Neuronal stem cell (in vitro differentiated cells): ENCODE data around the gene GRAMD2A.

ENCODE experiments used
- DNase-seq: peaks from one replicate; pipeline ENCODE4 v3.0.0-alpha.2; 2013; ENCODE audit warnings: low spot score
- H2AFZ ChIP-seq: one replicate; pipeline ENCODE4 v1.6.1; 2013; ENCODE audit warnings: mild to moderate bottlenecking, low read length, inconsistent platforms
- H2AK5ac ChIP-seq: 2 replicates; pipeline ENCODE4 v1.6.1; 2013; ENCODE audit warnings: low read depth, mild to moderate bottlenecking, inconsistent platforms, low read length, moderate library complexity, mixed read lengths
- H2BK120ac ChIP-seq: 2 replicates; pipeline ENCODE4 v1.6.1; 2013; ENCODE audit warnings: low read depth, mild to moderate bottlenecking, inconsistent platforms, low read length, moderate library complexity, mixed read lengths
- H2BK12ac ChIP-seq: one replicate; pipeline ENCODE4 v1.6.1; 2013; ENCODE audit warnings: low read length, inconsistent platforms
- H2BK15ac ChIP-seq: 2 replicates; pipeline ENCODE4 v1.6.1; 2013; ENCODE audit warnings: mild to moderate bottlenecking, low read length, inconsistent platforms, mixed read lengths
- H2BK5ac ChIP-seq: one replicate; pipeline ENCODE4 v1.6.1; 2013; ENCODE audit warnings: inconsistent platforms, mild to moderate bottlenecking, low read length, moderate library complexity
- H3K14ac ChIP-seq: one replicate; pipeline ENCODE4 v1.6.1; 2013; ENCODE audit warnings: low read length, inconsistent platforms
- H3K18ac ChIP-seq: 2 replicates; pipeline ENCODE4 v1.6.1; 2013; ENCODE audit warnings: low read length, inconsistent platforms
- H3K23ac ChIP-seq: 2 replicates; pipeline ENCODE4 v1.6.1; 2013; ENCODE audit warnings: low read depth, mild to moderate bottlenecking, mixed read lengths, low read length, inconsistent platforms; ENCODE audit not compliant: poor library complexity
- H3K27ac ChIP-seq: replicated peaks from 3 replicates; pipeline ENCODE4 v1.5.1; 2013; ENCODE audit warnings: low read length, inconsistent platforms
- H3K27me3 ChIP-seq, 3 experiments: 2 replicates each; pipeline ENCODE4 v1.6.1; 2013; ENCODE audit warnings: low read length in 3 of 3, mild to moderate bottlenecking in 2 of 3, inconsistent platforms in 1 of 3, low read depth in 1 of 3, mixed read lengths in 1 of 3, moderate library complexity in 1 of 3; ENCODE audit not compliant: control insufficient read depth in 3 of 3, insufficient read depth in 3 of 3
- H3K36me3 ChIP-seq, 2 donors: replicated peaks in 1 of 2; 2 replicates each; pipeline ENCODE4 v1.6.1; 2013; ENCODE audit warnings: low read length in 2 of 2; ENCODE audit not compliant: control insufficient read depth in 2 of 2, insufficient read depth in 2 of 2
- H3K4ac ChIP-seq: 2 replicates; pipeline ENCODE4 v1.6.1; 2013; ENCODE audit warnings: inconsistent platforms, mild to moderate bottlenecking, low read length, moderate library complexity
- H3K4me1 ChIP-seq, 2 donors: 1 replicate in 1 of 2; 2 replicates in 1 of 2; pipeline ENCODE4 v1.6.1; 2013; ENCODE audit warnings: low read length in 2 of 2, low read depth in 1 of 2; ENCODE audit not compliant: control insufficient read depth in 2 of 2, insufficient read depth in 1 of 2
- H3K4me2 ChIP-seq: one replicate; pipeline ENCODE4 v1.6.1; 2013; ENCODE audit warnings: mild to moderate bottlenecking, low read length, inconsistent platforms; ENCODE audit not compliant: insufficient read depth, poor library complexity, severe bottlenecking
- H3K4me3 ChIP-seq, 2 donors: 2 replicates each; pipeline ENCODE4 v1.5.1; 2013; ENCODE audit warnings: low read length in 2 of 2, mild to moderate bottlenecking in 2 of 2, inconsistent platforms in 1 of 2, moderate library complexity in 1 of 2
- H3K79me1 ChIP-seq: one replicate; pipeline ENCODE4 v1.6.1; 2013; ENCODE audit warnings: low read depth, mild to moderate bottlenecking, inconsistent platforms, low read length, moderate library complexity
- H3K9ac ChIP-seq: one replicate; pipeline ENCODE4 v1.6.1; 2013; ENCODE audit warnings: mild to moderate bottlenecking, low read depth, low read length, inconsistent platforms; ENCODE audit not compliant: poor library complexity
- H3K9me3 ChIP-seq, 2 donors: replicated peaks in 1 of 2; 2 replicates each; pipeline versions ENCODE3 to v1.6.1; 2013; ENCODE audit warnings: low read length in 2 of 2, mild to moderate bottlenecking in 2 of 2, inconsistent platforms in 1 of 2, low read depth in 1 of 2, mixed read lengths in 1 of 2, moderate library complexity in 1 of 2; ENCODE audit not compliant: control insufficient read depth in 2 of 2, insufficient read depth in 1 of 2
- H4K8ac ChIP-seq: one replicate; pipeline ENCODE4 v1.6.1; 2013; ENCODE audit warnings: low read depth, mild to moderate bottlenecking, inconsistent platforms, low read length, moderate library complexity
- H4K91ac ChIP-seq: one replicate; pipeline ENCODE4 v1.6.1; 2013; ENCODE audit warnings: low read length, low read depth, mild to moderate bottlenecking, inconsistent platforms; ENCODE audit not compliant: poor library complexity
- WGBS, 2 donors: extraction: QIAGEN DNeasy Blood & Tissue Kit; methylation state at CpG; one replicate each; pipeline ENCODE4 v1.1.7; 2013; ENCODE audit warnings: missing lambda C conversion rate in 2 of 2, mixed read lengths in 1 of 2; ENCODE audit not compliant: insufficient read length in 2 of 2, insufficient replicate concordance in 1 of 2; ENCODE audit errors: extremely low coverage in 2 of 2; 5-methylcytosine and 5-hydroxymethylcytosine counted together

Gene GRAMD2A

DNA sequence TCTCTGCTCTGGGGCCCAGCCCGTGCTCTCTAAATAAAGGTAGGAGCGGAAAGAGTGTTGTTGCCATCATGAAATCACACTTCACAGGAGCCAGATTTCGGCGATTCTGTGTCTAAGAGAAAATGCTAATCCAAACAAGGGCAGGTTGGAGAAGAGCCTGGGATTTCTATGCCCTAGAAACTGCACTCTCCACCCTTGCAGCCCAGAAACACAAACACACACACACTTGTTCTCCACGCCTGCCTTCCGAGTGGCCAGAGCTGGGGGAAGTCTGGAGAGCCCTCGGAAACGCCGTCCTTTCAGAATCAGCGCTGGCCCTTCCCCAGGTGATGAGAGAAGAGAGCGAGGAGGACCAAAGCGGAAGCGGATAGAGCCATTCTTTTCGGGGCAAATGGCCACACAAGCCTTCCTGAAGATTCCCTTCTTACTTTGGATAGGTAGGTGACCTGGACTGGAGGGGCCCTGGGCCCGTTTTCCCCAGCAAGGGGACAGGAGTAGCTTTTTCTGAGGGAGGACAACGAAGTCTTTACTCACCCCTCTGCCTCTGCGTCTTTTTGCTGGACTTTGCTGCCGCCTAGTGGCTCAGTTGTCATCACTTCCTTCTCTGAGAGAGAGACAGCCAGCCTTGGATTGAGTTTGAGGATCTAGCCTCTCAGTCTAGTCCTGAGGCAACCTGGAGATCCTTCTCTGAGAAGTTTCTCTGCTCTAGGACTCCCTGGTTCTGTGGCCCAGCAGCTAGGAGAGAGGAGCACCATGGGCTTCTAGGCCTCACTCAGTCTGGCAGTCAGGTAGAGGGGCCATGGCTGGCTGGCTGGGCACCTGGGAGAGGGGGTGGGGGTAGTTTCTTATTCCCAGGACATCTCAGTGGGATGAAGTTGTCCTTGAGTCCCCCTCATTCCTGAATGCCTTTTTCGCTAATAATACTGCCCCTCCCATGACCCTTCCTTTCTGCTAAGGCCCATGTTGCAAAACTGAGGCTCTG lies 41.7 kb downstream of the GRAMD2A start:
- Histone ChIP-seq H3K18ac (peak overlapping the region; percentile 21), H2AK5ac (no peak overlapping the region), H4K91ac (no peak overlapping the region), H2BK5ac (no peak overlapping the region), H2BK15ac (no peak overlapping the region), H4K8ac (no peak overlapping the region), H3K9me3 (no peaks in the 10 kb centered on the region), H3K4me1 (peaks cover 1 to 4% of the 10 kb centered on the region in 2 donors), H2BK12ac (peak overlapping the region; percentile 7), H3K4ac (no peak overlapping the region), H3K14ac (no peak overlapping the region), H3K4me3 (no peak overlapping the region), H2AFZ (peak overlapping the region; percentile 79), H3K36me3 (no peaks in the 10 kb centered on the region), H3K27ac (no peak overlapping the region), H3K79me1 (no peaks in the 10 kb centered on the region), H3K27me3 (no peaks in the 10 kb centered on the region), H3K9ac (no peak overlapping the region), H2BK120ac (no peak overlapping the region), H3K23ac (no peak overlapping the region), H3K4me2 (no peak overlapping the region)
- WGBS, 2 donors = no CpG with 5 or more reads among the region's 19 CpGs
- DNase-seq = peak; percentile 80

DNA sequence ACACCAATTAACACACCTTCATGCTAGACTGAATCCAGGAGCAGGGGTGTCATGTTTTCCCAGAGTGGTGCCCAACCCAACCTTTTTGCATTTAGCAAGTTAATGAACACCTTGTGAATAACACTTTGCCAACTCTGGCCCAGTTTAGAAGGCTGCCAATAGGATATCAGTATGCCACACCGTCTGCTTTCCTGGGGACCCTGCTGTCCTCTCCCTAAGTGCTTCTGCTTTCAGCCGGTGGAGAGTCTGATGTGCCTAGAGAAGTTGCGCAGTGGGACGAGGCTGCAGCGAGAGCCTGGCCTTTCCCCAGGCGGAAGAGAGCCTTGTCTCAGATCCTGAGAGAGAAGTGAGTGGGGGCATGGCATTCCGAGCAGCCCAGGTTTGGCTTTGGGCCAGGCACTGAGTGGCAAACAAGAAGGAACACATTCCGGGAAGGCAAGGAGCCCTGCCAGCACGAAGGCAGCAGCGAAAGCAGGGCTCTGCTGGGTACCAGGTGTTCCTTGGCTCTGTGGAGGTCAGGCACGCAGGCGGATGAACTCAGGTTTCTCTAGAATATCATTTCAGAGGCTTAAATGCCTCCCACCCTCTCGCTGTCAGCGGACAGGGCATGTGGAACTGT lies 42.5 kb downstream of the GRAMD2A start:
- no CpG with 5 or more reads among the region's 14 CpGs for WGBS, 2 donors
- Histone ChIP-seq H4K91ac (no peak overlapping the region), H2BK15ac (no peak overlapping the region), H3K9ac (no peak overlapping the region), H2BK12ac (no peak overlapping the region), H3K14ac (no peak overlapping the region), H3K4me3 (no peak overlapping the region), H4K8ac (no peak overlapping the region), H2AK5ac (no peak overlapping the region), H3K4ac (no peak overlapping the region), H3K79me1 (no peaks in the 10 kb centered on the region), H3K18ac (peak overlapping the region; percentile 6), H3K36me3 (no peaks in the 10 kb centered on the region), H3K23ac (no peak overlapping the region), H2BK120ac (no peak overlapping the region), H3K4me2 (no peak overlapping the region), H2BK5ac (no peak overlapping the region), H3K27me3 (no peaks in the 10 kb centered on the region), H3K27ac (no peak overlapping the region), H2AFZ (peak overlapping the region; percentile 79), H3K4me1 (no peaks in the 10 kb centered on the region), H3K9me3 (no peaks in the 10 kb centered on the region)
- no peak for DNase-seq

DNA sequence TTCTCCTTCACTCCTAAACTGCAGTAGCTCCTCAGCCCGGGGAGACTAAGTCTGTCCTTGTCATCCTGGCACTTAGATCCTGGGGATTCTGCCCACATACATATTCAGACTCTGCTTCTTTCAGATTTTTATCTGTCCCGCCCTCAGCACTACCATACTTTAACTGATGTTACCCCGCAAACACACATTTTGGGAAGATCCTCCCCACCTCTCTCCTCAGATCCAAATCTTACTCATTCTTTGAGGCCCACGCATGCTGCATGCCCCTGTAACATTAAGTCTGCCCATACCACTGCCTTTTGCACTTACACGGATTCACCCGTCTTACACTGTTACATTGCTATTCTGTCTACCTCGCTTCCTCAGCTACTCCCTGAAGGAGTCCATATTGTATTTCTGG lies 43.3 kb downstream of the GRAMD2A start:
- Histone ChIP-seq H3K4me2 (no peak overlapping the region), H3K36me3 (no peaks in the 10 kb centered on the region), H2BK120ac (no peak overlapping the region), H2BK5ac (no peak overlapping the region), H3K18ac (no peak overlapping the region), H4K8ac (no peak overlapping the region), H3K27me3 (no peaks in the 10 kb centered on the region), H3K4me3 (no peak overlapping the region), H2BK15ac (no peak overlapping the region), H3K4ac (no peak overlapping the region), H4K91ac (no peak overlapping the region), H3K79me1 (no peaks in the 10 kb centered on the region), H3K9ac (no peak overlapping the region), H3K4me1 (no peaks in the 10 kb centered on the region), H3K23ac (no peak overlapping the region), H3K14ac (no peak overlapping the region), H2AFZ (no peak overlapping the region), H3K27ac (no peak overlapping the region), H2AK5ac (no peak overlapping the region), H3K9me3 (no peaks in the 10 kb centered on the region), H2BK12ac (no peak overlapping the region)
- no CpG with 5 or more reads among the region's 7 CpGs for WGBS, 2 donors
- DNase-seq = no peak

DNA sequence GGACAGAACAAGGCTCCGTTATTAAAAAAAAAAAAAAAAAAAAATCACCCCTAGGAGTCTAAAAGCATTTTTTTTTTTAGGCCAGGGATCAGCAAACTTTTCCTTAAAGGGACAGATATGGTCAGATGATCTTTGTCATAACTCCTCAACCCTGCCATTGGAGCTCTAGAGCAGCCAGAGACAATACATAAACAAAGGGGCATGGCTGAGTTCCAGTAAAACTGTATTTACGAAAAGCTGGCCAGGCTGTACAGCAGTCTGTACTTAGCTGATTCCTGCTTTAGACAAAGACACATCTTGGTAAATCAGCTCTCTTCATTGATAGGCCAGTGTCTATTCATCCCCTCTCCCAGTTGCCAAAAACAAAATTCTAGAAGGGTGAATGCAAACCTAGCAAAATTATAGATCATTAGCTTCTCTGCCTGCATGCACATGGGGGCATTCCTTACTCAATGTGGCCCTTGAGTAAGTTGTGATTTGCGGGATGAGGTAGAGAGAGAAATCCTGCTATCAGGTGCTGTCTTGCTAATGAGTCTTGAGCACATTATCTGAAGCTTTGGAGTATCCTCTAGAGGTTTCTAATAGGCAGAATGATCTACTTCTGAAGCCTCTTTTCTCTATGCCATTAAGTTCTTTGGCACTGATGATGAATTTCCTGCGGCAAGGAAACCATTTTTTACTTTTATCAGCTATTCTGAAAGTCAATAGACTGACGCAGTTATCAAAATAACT lies 44.2 kb downstream of the GRAMD2A start:
- no peak overlapping the region for H3K4me3 ChIP-seq
- no peak overlapping the region for H3K9ac ChIP-seq
- H4K91ac ChIP-seq = no peak overlapping the region
- no peak overlapping the region for H2BK5ac ChIP-seq
- H2AK5ac ChIP-seq = no peak overlapping the region
- no peak overlapping the region for H3K23ac ChIP-seq
- H3K9me3 ChIP-seq = no peaks in the 10 kb centered on the region
- H3K4ac ChIP-seq = no peak overlapping the region
- DNase-seq = no peak
- H2BK15ac ChIP-seq = no peak overlapping the region
- no peak overlapping the region for H2BK120ac ChIP-seq
- no peak overlapping the region for H3K4me2 ChIP-seq
- no peak overlapping the region for H2BK12ac ChIP-seq
- no peak overlapping the region for H3K18ac ChIP-seq
- H3K4me1 ChIP-seq = no peaks in the 10 kb centered on the region
- H3K27ac ChIP-seq = no peak overlapping the region
- H3K36me3 ChIP-seq = no peaks in the 10 kb centered on the region
- no peak overlapping the region for H4K8ac ChIP-seq
- no peaks in the 10 kb centered on the region for H3K79me1 ChIP-seq
- H3K14ac ChIP-seq = no peak overlapping the region
- WGBS, 2 donors = no CpG with 5 or more reads among the region's 5 CpGs
- no peaks in the 10 kb centered on the region for H3K27me3 ChIP-seq
- H2AFZ ChIP-seq = no peak overlapping the region
